K562 (cell line): ENCODE data around the gene LIAS. TPM values are rescaled to one million over a fixed set of nuclear protein-coding genes. Genes with fewer than 3 reads are reported as not detected.
A peak's percentile ranks its signal among the peaks of the same experiment; 100 is the strongest.

Source experiments
- ATAC-seq: fragments of 200-7000 bp; cut with Tn5 transposase; 3 replicates; pipeline ENCODE4 v1.9.1; 2020; ENCODE audit warnings: moderate library complexity
- BruUV-seq: library from RNA; stranded (reverse); fragments of 400-500 nt; replicated peaks from 2 replicates; lab custom pipeline; 2021; lab: Mats Ljungman, UMichigan
- CTCF ChIA-PET: fragments of 300-600 bp; formaldehyde crosslinking; extraction: SDS; loops from one replicate; lab custom pipeline; 2021; ENCODE audit warnings: low intra/inter-chr PET ratio; lab: Yijun Ruan, JAX
- POLR2A ChIA-PET: fragments of 300-600, 350-650 bp; sonication (Branson Sonifier 250); formaldehyde crosslinking; extraction: SDS; loops from one replicate; lab custom pipeline; 2021; ENCODE audit warnings: antibody characterized with exemption, inconsistent platforms; lab: Yijun Ruan, JAX
- DNase-seq, 4 experiments: peaks; one replicate each; pipeline versions ENCODE4 v3.0.0 to v3.0.0-alpha.2; 2011 to 2018; ENCODE audit warnings: low spot score in 3 of 4, mixed read lengths in 3 of 4; ENCODE audit errors: extremely low read depth in 1 of 4
- FAIRE-seq: peaks from 2 replicates; lab custom pipeline; 2011; peaks lifted over from hg19 to GRCh38; lab: Jason Lieb, UNC
- H2AFZ ChIP-seq: 2 replicates; pipeline ENCODE4 v1.6.0; 2011; ENCODE audit warnings: low read depth, low read length, control low read depth, inconsistent platforms
- H3K27ac ChIP-seq: fragments of 200-600 bp; 3 replicates; pipeline ENCODE4 v1.8.0; 2011; ENCODE audit warnings: low read depth, mild to moderate bottlenecking, control low read depth, inconsistent platforms, low read length, moderate library complexity, mixed read lengths; ENCODE audit errors: extremely low read depth
- H3K27me3 ChIP-seq, 2 experiments: fragments of 300-600 bp in 1 of 2; 2 replicates in 1 of 2; 3 replicates in 1 of 2; pipeline versions ENCODE4 v1.6.0 to v1.8.0; 2011; ENCODE audit warnings: inconsistent platforms in 2 of 2, low read length in 2 of 2, mild to moderate bottlenecking in 1 of 2, mixed read lengths in 1 of 2, moderate library complexity in 1 of 2; ENCODE audit not compliant: control insufficient read depth in 2 of 2, insufficient read depth in 2 of 2
- H3K36me3 ChIP-seq: fragments of 300-600 bp; 3 replicates; pipeline ENCODE4 v1.8.0; 2011; ENCODE audit warnings: mild to moderate bottlenecking, low read length, inconsistent platforms; ENCODE audit not compliant: control insufficient read depth, insufficient read depth
- H3K4me1 ChIP-seq, 2 experiments: fragments of 200-600 bp in 1 of 2; replicated peaks in 1 of 2; 2 replicates in 1 of 2; 3 replicates in 1 of 2; pipeline versions ENCODE4 v1.5.1 to v1.8.0; 2011; ENCODE audit warnings: inconsistent platforms in 2 of 2, low read length in 2 of 2, mild to moderate bottlenecking in 1 of 2, mixed read lengths in 1 of 2, moderate library complexity in 1 of 2; ENCODE audit not compliant: control insufficient read depth in 2 of 2, insufficient read depth in 2 of 2
- H3K4me2 ChIP-seq: 2 replicates; pipeline ENCODE4 v1.6.1; 2011; ENCODE audit warnings: low read length, control low read depth, inconsistent platforms, mixed read lengths; ENCODE audit not compliant: insufficient read depth
- H3K4me3 ChIP-seq: fragments of 200-600 bp; sonication (generic), shearing (Covaris generic); 2 replicates; pipeline ENCODE4 v1.5.1; 2016; ENCODE audit warnings: control low read depth, inconsistent platforms
- H3K79me2 ChIP-seq: fragments of 200-600 bp; 3 replicates; pipeline ENCODE4 v1.8.0; 2011; ENCODE audit warnings: low read length, inconsistent platforms; ENCODE audit not compliant: control insufficient read depth, insufficient read depth
- H3K9ac ChIP-seq, 2 experiments: 2 replicates each; pipeline versions ENCODE4 v1.6.0 to v1.6.1; 2011; ENCODE audit warnings: low read depth in 2 of 2, low read length in 2 of 2, control low read depth in 1 of 2, inconsistent platforms in 1 of 2, mild to moderate bottlenecking in 1 of 2, mixed read lengths in 1 of 2; ENCODE audit not compliant: insufficient read depth in 1 of 2
- H3K9me1 ChIP-seq: one replicate; pipeline ENCODE4 v1.6.0; 2011; ENCODE audit warnings: inconsistent platforms, mild to moderate bottlenecking, low read length, moderate library complexity; ENCODE audit not compliant: control insufficient read depth, insufficient read depth
- H3K9me3 ChIP-seq: replicated peaks from 2 replicates; pipeline ENCODE4 v1.5.1; 2011; ENCODE audit warnings: low read depth, low read length, inconsistent platforms; ENCODE audit not compliant: control insufficient read depth, insufficient read depth
- H4K20me1 ChIP-seq: replicated peaks from 2 replicates; pipeline ENCODE4 v1.6.1; 2011; ENCODE audit warnings: low read length, inconsistent platforms, mixed read lengths; ENCODE audit not compliant: control insufficient read depth, insufficient read depth
- ATF6 ChIP-seq: sonication (generic); formaldehyde crosslinking; IDR thresholded peaks from 2 replicates; pipeline ENCODE4 v1.4.0; 2020; ENCODE audit warnings: mild to moderate bottlenecking, missing genetic modification reagents
- CBX2 ChIP-seq: fragments of 200-600 bp; sonication (generic); IDR thresholded peaks from one replicate; pipeline ENCODE4 v1.6.1; 2012; ENCODE audit warnings: mild to moderate bottlenecking, low read length, inconsistent platforms; ENCODE audit not compliant: insufficient read depth, poor library complexity, severe bottlenecking
- FOXK2 ChIP-seq, 2 experiments: fragments of 450-650 bp; IDR thresholded peaks in 1 of 2; conservative IDR thresholded peaks in 1 of 2; 2 replicates each; pipeline ENCODE4 v1.6.1; 2016; ENCODE audit warnings: low read depth in 2 of 2, mild to moderate bottlenecking in 1 of 2
- HNRNPK ChIP-seq: fragments of 200-400 bp; formaldehyde crosslinking; IDR thresholded peaks from one replicate; pipeline ENCODE4 v1.6.1; 2018; ENCODE audit warnings: mild to moderate bottlenecking, low read depth, low read length; ENCODE audit not compliant: poor library complexity, severe bottlenecking
- NFE2 ChIP-seq: IDR thresholded peaks from 2 replicates; pipeline ENCODE4 v1.6.1; 2014; ENCODE audit warnings: antibody characterized with exemption, low read depth
- NR1H2 ChIP-seq: sonication (generic); formaldehyde crosslinking; IDR thresholded peaks from 2 replicates; pipeline ENCODE4 v1.4.0; 2020; ENCODE audit warnings: mild to moderate bottlenecking, missing genetic modification reagents
- SUPT5H ChIP-seq: fragments of 450-650 bp; IDR thresholded peaks from 2 replicates; pipeline ENCODE4 v1.6.1; 2016
- UBTF ChIP-seq, 2 experiments: IDR thresholded peaks; 2 replicates each; pipeline ENCODE4 v1.6.1; 2012; ENCODE audit warnings: improper control_type of control experiment in 2 of 2, low read depth in 2 of 2, low read length in 2 of 2, borderline replicate concordance in 1 of 2
- ZBTB1 ChIP-seq: sonication (generic); formaldehyde crosslinking; IDR thresholded peaks from 2 replicates; pipeline ENCODE4 v1.8.1; 2023; ENCODE audit warnings: missing genetic modification reagents, low read depth, mild to moderate bottlenecking, borderline replicate concordance
- ZNF184 ChIP-seq: sonication (generic); formaldehyde crosslinking; IDR thresholded peaks from 2 replicates; pipeline ENCODE4 v1.5.0; 2020; ENCODE audit warnings: missing genetic modification reagents
- ZSCAN32 ChIP-seq: fragments of 450-650 bp; formaldehyde crosslinking; IDR thresholded peaks from 2 replicates; pipeline ENCODE4 v1.4.0; 2020; ENCODE audit warnings: mild to moderate bottlenecking, moderate library complexity
- WGBS: fragments of 100-300 bp; shearing (Covaris generic); methylation state at CpG from one replicate; pipeline ENCODE4 v1.1.6; 2016; ENCODE audit warnings: low coverage, mixed read lengths; ENCODE audit not compliant: insufficient coverage; ENCODE audit errors: missing lambda C conversion rate; 5-methylcytosine and 5-hydroxymethylcytosine counted together
- in situ Hi-C: fragments of 300-500 bp; cut with MboI; formaldehyde crosslinking; loops from 4 replicates; pipeline ENCODE4 v1.15.0; 2018; ENCODE audit warnings: inconsistent platforms, mixed read lengths
- intact Hi-C: fragments of 100-400 bp; cut with micrococcal nuclease; formaldehyde crosslinking; loops from 2 replicates; pipeline ENCODE4 v1.14.2; 2022
- polyA plus RNA-seq, 8 experiments: library from polyadenylated mRNA; depleted of rRNA in 4 of 8; stranded (reverse) in 5 of 8; unstranded in 3 of 8; fragments of >200 nt; fragmentation: Nextera tagmentation in 2 of 8; fragmentation: Illumina TruSeq in 1 of 8; extraction: Ambion mirVana in 2 of 8; extraction: Trizol in 1 of 8; gene quantifications; 2 replicates each; pipeline versions ENCODE4 v1.2.1 to v1.2.3, GENCODE V29; 2011 to 2014; ENCODE audit warnings: inconsistent platforms in 1 of 8, missing spikeins in 1 of 8
- total RNA-seq, 7 experiments: library from RNA; depleted of rRNA in 6 of 7; stranded (reverse); fragments of >200 nt in 6 of 7; fragmentation: Illumina TruSeq in 2 of 7; extraction: Trizol in 2 of 7; gene quantifications; 2 replicates each; pipeline versions ENCODE4 v1.2.1 to v1.2.3, GENCODE V29; 2011 to 2021; ENCODE audit warnings: low replicate concordance in 1 of 7

The LIAS gene
- total and polyA plus RNA-seq, 9 of the 15 experiments (the other 6 are each of a cell fraction or from before 2014, with no cell fraction given), result 21.9 to 57.1 (median 42.1) TPM

GRCh38 chr4:39466747-39467146 is 7.9 kb downstream of the LIAS start:
- no peak overlapping the region for H3K27ac ChIP-seq
- no peak overlapping the region for H3K4me2 ChIP-seq
- in situ Hi-C loops, result no loop called here
- POLR2A ChIA-PET, result no interaction called here
- no peaks in the 10 kb centered on the region for H3K9me1 ChIP-seq
- TF ChIP-seq NFE2 (peak; percentile 4; the same call in 1 of the 2 replicates), ZBTB1 (CRISPR knock-in tag) (no peak)
- no peaks in the 10 kb centered on the region for H3K9me3 ChIP-seq
- no peaks in the 10 kb centered on the region; a peak in 2 of 5 replicates for H3K4me1 ChIP-seq
- CTCF ChIA-PET, result no interaction called here
- no peak overlapping the region for H3K4me3 ChIP-seq
- FAIRE-seq (no peak), DNase-seq (no peak), ATAC-seq (no peak)
- no peak overlapping the region for H2AFZ ChIP-seq
- no peaks in the 10 kb centered on the region for H3K27me3 ChIP-seq
- H3K79me2 ChIP-seq, result peaks cover 3% of the 10 kb centered on the region; the same call in 1 of the 3 replicates
- WGBS, result 58% methylated on average over 4 of the region's 4 CpGs
- H4K20me1 ChIP-seq, result no peaks in the 10 kb centered on the region
- H3K36me3 ChIP-seq, result peaks cover 82% of the 10 kb centered on the region
- no TSS peak for BruUV-seq
- H3K9ac ChIP-seq, result no peak overlapping the region
- intact Hi-C loops, result loop anchor here (5.0 to 10.0 kb wide), 4 partner anchors 61 to 848 kb away; partner anchors contain the start of genes SMIM14 and UGDH

- Histone ChIP-seq H4K20me1 (no peaks in the 10 kb centered on the region), H3K4me2 (no peak overlapping the region), H3K27me3 (no peaks in the 10 kb centered on the region), H3K4me1 (no peaks in the 10 kb centered on the region; a peak in 2 of 5 replicates), H3K27ac (no peak overlapping the region), H3K4me3 (no peak overlapping the region), H2AFZ (no peak overlapping the region), H3K9me1 (no peaks in the 10 kb centered on the region), H3K79me2 (no peaks in the 10 kb centered on the region; the same call in 2 of the 3 replicates), H3K36me3 (peaks cover 84% of the 10 kb centered on the region), H3K9me3 (no peaks in the 10 kb centered on the region), H3K9ac (no peak overlapping the region)
- ChIA-PET CTCF (no interaction called here), POLR2A (no interaction called here)
- DNase-seq (no peak), ATAC-seq (no peak), FAIRE-seq (no peak)
- in situ Hi-C loops, result no loop called here
- no TSS peak for BruUV-seq
- intact Hi-C loops, result loop anchor here (5.0 to 10.0 kb wide), 4 partner anchors 60 to 847 kb away; partner anchors contain the start of genes SMIM14 and UGDH
- WGBS, result 93% methylated on average over 4 of the region's 4 CpGs
- TF ChIP-seq ZNF184 (CRISPR knock-in tag) (no peak), UBTF (IDR thresholded peaks at IDR 0.05; ENCODE audit: borderline replicate concordance in 1 of 2, low read depth in 2 of 2, low read length in 2 of 2) (no peak), ATF6 (no peak), CBX2 (no peak), SUPT5H (no peak), ZSCAN32 (no peak), FOXK2 (conservative IDR thresholded peaks at IDR 0.05 in 1 of 2, IDR thresholded peaks at IDR 0.05 in 1 of 2; ENCODE audit: low read depth in 2 of 2) (no peak), NR1H2 (no peak), HNRNPK (no peak)
Measured at GRCh38 chr4:39467464-39467863, 8.6 kb downstream of the LIAS start.
